OCI-LY3 (cell line): ENCODE results near the gene PRKCE.
A peak's percentile ranks its signal among the peaks of the same experiment; 100 is the strongest.

ENCODE experiments used
- H2AFZ ChIP-seq: fragments of 200-600, 300-600 bp; shearing (Covaris generic); 2 replicates; pipeline ENCODE4 v1.6.0; 2014; ENCODE audit warnings: antibody characterized with exemption, low read depth, low read length
- H3K27ac ChIP-seq: fragments of 200-600, 300-600 bp; sonication (generic); 2 replicates; pipeline ENCODE4 v1.5.1; 2014; ENCODE audit warnings: mild to moderate bottlenecking, low read length, moderate library complexity, mixed read lengths
- H3K27me3 ChIP-seq: fragments of 200-600, 300-600 bp; sonication (generic); 2 replicates; pipeline ENCODE4 v1.6.1; 2014; ENCODE audit warnings: low read depth, low read length, mixed read lengths
- H3K36me3 ChIP-seq: fragments of 200-600, 300-600 bp; sonication (generic); replicated peaks from 2 replicates; pipeline ENCODE3; 2014; ENCODE audit warnings: low read depth, low read length, mixed read lengths
- H3K4me1 ChIP-seq: fragments of 300-600, 200-600 bp; sonication (generic); 2 replicates; pipeline ENCODE4 v1.6.1; 2014; ENCODE audit warnings: low read length, mixed read lengths
- H3K4me2 ChIP-seq: fragments of 200-600, 300-600 bp; sonication (generic); 2 replicates; pipeline ENCODE4 v1.6.1; 2014; ENCODE audit warnings: low read length, mixed read lengths
- H3K4me3 ChIP-seq: fragments of 300-600, 200-600 bp; sonication (generic); 2 replicates; pipeline ENCODE4 v1.5.1; 2014; ENCODE audit warnings: antibody characterized with exemption, mild to moderate bottlenecking, low read length, moderate library complexity
- H3K79me2 ChIP-seq: fragments of 300-600, 200-600 bp; shearing (Covaris generic); 2 replicates; pipeline ENCODE4 v1.6.1; 2014; ENCODE audit warnings: mild to moderate bottlenecking, low read length, mixed read lengths
- H3K9ac ChIP-seq: fragments of 300-600, 200-600 bp; shearing (Covaris generic); 2 replicates; pipeline ENCODE4 v1.6.0; 2014; ENCODE audit warnings: mild to moderate bottlenecking, low read length, moderate library complexity
- H3K9me3 ChIP-seq: fragments of 200-600, 300-600 bp; shearing (Covaris generic); 2 replicates; pipeline ENCODE4 v1.6.1; 2014; ENCODE audit warnings: low read length, mixed read lengths; ENCODE audit not compliant: insufficient read depth
- H4K20me1 ChIP-seq: fragments of 200-600, 300-600 bp; sonication (generic); 2 replicates; pipeline ENCODE4 v1.6.1; 2016; ENCODE audit warnings: low read length, mixed read lengths; ENCODE audit not compliant: insufficient read depth
- CTCF ChIP-seq: fragments of 200-600, 300-600 bp; sonication (generic); IDR thresholded peaks from 2 replicates; pipeline ENCODE4 v1.5.1; 2014; ENCODE audit warnings: antibody characterized with exemption, low read length, low read depth
- EZH2phosphoT487 ChIP-seq: fragments of 200-600 bp; shearing (Covaris generic); IDR thresholded peaks from 2 replicates; pipeline ENCODE4 v1.6.1; 2018; ENCODE audit warnings: antibody characterized with exemption, mixed run types, low read depth

The PRKCE gene

DNA sequence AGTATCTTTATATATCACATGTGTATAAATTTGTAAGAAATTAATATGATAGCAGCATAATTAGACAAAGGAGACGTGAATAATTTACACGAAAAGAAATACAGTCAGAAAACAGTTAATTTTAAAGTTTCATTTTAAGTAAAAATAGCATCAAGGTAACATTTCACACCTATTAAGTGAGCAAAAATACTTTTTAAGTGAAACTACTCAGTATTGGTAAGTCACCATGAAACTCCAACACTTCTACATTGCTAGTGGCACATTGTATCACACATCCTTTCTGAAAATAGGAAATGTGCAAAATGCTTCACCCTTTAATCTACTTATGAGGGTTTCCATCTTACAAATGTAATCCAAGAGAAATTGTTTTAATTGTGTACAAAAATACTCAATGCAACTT lies 357.8 kb downstream of the PRKCE start:
- H3K9ac ChIP-seq = peak overlapping the region; percentile 13; the same call in 1 of the 2 replicates
- H3K36me3 ChIP-seq = no peaks in the 10 kb centered on the region
- peak overlapping the region; percentile 54 for H3K4me2 ChIP-seq
- no peaks in the 10 kb centered on the region for H3K79me2 ChIP-seq
- H3K4me3 ChIP-seq = peak overlapping the region; percentile 20; the same call in 1 of the 2 replicates
- no peaks in the 10 kb centered on the region for H3K9me3 ChIP-seq
- H4K20me1 ChIP-seq = no peaks in the 10 kb centered on the region
- no peak overlapping the region for H2AFZ ChIP-seq
- TF ChIP-seq EZH2phosphoT487 (no peak), CTCF (no peak)
- H3K27me3 ChIP-seq = no peaks in the 10 kb centered on the region
- H3K4me1 ChIP-seq = peaks cover 40% of the 10 kb centered on the region
- peak overlapping the region; percentile 30 for H3K27ac ChIP-seq

- no peak overlapping the region for H2AFZ ChIP-seq
- peak overlapping the region; percentile 30; the same call in 1 of the 2 replicates for H3K27ac ChIP-seq
- H4K20me1 ChIP-seq = no peaks in the 10 kb centered on the region
- H3K36me3 ChIP-seq = no peaks in the 10 kb centered on the region
- no peaks in the 10 kb centered on the region for H3K9me3 ChIP-seq
- peak overlapping the region; percentile 54 for H3K4me2 ChIP-seq
- no peak overlapping the region for H3K4me3 ChIP-seq
- H3K79me2 ChIP-seq = no peaks in the 10 kb centered on the region
- no peak for TF ChIP-seq EZH2phosphoT487
- no peak for TF ChIP-seq CTCF
- peaks cover 40% of the 10 kb centered on the region for H3K4me1 ChIP-seq
- H3K9ac ChIP-seq = no peak overlapping the region
- no peaks in the 10 kb centered on the region for H3K27me3 ChIP-seq
These were observed 358.3 kb downstream of the PRKCE start for GRCh38 chr2:46009772-46010171.

- peaks cover 42% of the 10 kb centered on the region for H3K4me1 ChIP-seq
- H3K79me2 ChIP-seq = no peaks in the 10 kb centered on the region
- H3K4me3 ChIP-seq = no peak overlapping the region
- no peaks in the 10 kb centered on the region for H4K20me1 ChIP-seq
- no peaks in the 10 kb centered on the region for H3K27me3 ChIP-seq
- H3K36me3 ChIP-seq = no peaks in the 10 kb centered on the region
- peak overlapping the region; percentile 27; the same call in 1 of the 2 replicates for H3K4me2 ChIP-seq
- H2AFZ ChIP-seq = no peak overlapping the region
- TF ChIP-seq EZH2phosphoT487 (no peak), CTCF (no peak)
- H3K9me3 ChIP-seq = no peaks in the 10 kb centered on the region
- H3K9ac ChIP-seq = no peak overlapping the region
- 0 out of 2 replicates have a peak overlapping the region, but pooled peaks have one; percentile 6 for H3K27ac ChIP-seq
These were observed 358.9 kb downstream of the PRKCE start for GRCh38 chr2:46010223-46010924.

DNA sequence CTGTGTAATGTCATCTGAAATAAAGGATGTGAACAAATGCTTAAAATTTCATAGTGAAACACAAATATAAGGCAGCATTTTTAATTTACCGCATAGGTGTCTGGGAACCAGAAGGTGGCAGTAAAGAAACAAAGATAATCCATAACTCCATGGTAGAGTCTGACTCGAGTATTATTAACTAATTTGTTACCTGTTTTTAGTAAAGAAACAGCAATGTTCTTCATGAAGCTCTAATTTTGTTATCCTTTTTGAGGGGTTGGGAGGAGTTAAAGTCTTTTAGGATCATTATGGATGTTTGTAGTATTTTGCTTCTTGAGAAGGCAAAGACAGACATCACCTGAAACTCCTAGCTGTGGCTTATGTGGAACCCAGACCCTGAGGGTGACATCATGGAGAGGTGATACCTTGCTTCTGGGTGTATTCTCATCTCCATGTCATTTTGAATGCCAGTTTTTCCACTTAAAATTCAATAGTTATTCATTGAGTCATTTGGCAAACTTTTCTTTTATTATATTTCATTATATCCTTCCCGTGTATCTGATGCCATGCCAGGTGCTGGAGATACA lies 359.5 kb downstream of the PRKCE start:
- TF ChIP-seq EZH2phosphoT487 (no peak), CTCF (peak; percentile 80)
- H3K9me3 ChIP-seq = no peaks in the 10 kb centered on the region
- H3K4me3 ChIP-seq = no peak overlapping the region
- no peak overlapping the region for H3K9ac ChIP-seq
- H3K27ac ChIP-seq = no peak overlapping the region
- no peaks in the 10 kb centered on the region for H4K20me1 ChIP-seq
- no peak overlapping the region for H2AFZ ChIP-seq
- H3K4me2 ChIP-seq = peak overlapping the region; percentile 32
- H3K79me2 ChIP-seq = no peaks in the 10 kb centered on the region
- peaks cover 45% of the 10 kb centered on the region for H3K4me1 ChIP-seq
- no peaks in the 10 kb centered on the region for H3K27me3 ChIP-seq
- H3K36me3 ChIP-seq = no peaks in the 10 kb centered on the region
